Heart right ventricle (tissue), 16 donors: ENCODE data around the gene AP2B1. TPM values are rescaled to one million over a fixed set of nuclear protein-coding genes. Genes with fewer than 3 reads are reported as not detected.

Source experiments
- ATAC-seq, 8 donors: fragments of 200-7000 bp; cut with Tn5 transposase; one replicate each; pipeline ENCODE4 v1.9.1; 2020; ENCODE audit warnings: mild to moderate bottlenecking in 8 of 8, moderate library complexity in 8 of 8, moderate number of reproducible peaks in 1 of 8
- DNase-seq, 2 donors: peaks; one replicate each; pipeline ENCODE4 v3.0.0-alpha.2; 2020
- H3K27ac ChIP-seq, 10 donors: fragments of 200-600 bp; sonication (generic) in 2 of 10; one replicate each; pipeline versions ENCODE4 v1.5.0 to v1.8.0; 2020 to 2022; ENCODE audit warnings: mild to moderate bottlenecking in 3 of 10
- H3K27me3 ChIP-seq, 7 donors: fragments of 200-600 bp; one replicate each; pipeline ENCODE4 v1.8.0; 2021 to 2022; ENCODE audit warnings: mild to moderate bottlenecking in 2 of 7
- H3K36me3 ChIP-seq, 9 donors: fragments of 200-600 bp; sonication (generic) in 1 of 9; one replicate each; pipeline versions ENCODE4 v1.5.0 to v1.8.0; 2020 to 2022; ENCODE audit warnings: mild to moderate bottlenecking in 2 of 9
- H3K4me1 ChIP-seq, 9 donors: fragments of 200-600 bp; sonication (generic) in 1 of 9; one replicate each; pipeline versions ENCODE4 v1.5.0 to v1.8.0; 2020 to 2022; ENCODE audit warnings: mild to moderate bottlenecking in 4 of 9
- H3K4me3 ChIP-seq, 10 donors: fragments of 200-600 bp; sonication (generic) in 2 of 10; one replicate each; pipeline versions ENCODE4 v1.5.0 to v1.8.0; 2020 to 2022; ENCODE audit warnings: mild to moderate bottlenecking in 7 of 10, moderate library complexity in 2 of 10
- H3K9me3 ChIP-seq, 11 donors: fragments of 200-600 bp in 10 of 11; sonication (generic) in 2 of 11; one replicate each; pipeline versions ENCODE4 v1.5.0 to v1.8.0; 2013 to 2022; ENCODE audit warnings: mild to moderate bottlenecking in 2 of 11, control low read depth in 1 of 11, moderate library complexity in 1 of 11
- CTCF ChIP-seq, 9 donors: fragments of 200-600 bp; sonication (generic) in 2 of 9; IDR thresholded peaks; one replicate each; pipeline versions ENCODE4 v1.5.0 to v1.8.0; 2021 to 2022; ENCODE audit warnings: antibody characterized with exemption in 9 of 9, mild to moderate bottlenecking in 5 of 9, moderate library complexity in 1 of 9
- WGBS, 2 donors: extraction: QIAGEN DNeasy Blood & Tissue Kit; methylation state at CpG; one replicate each; pipeline ENCODE4 v1.1.7; 2013; ENCODE audit warnings: inconsistent platforms in 1 of 2; 5-methylcytosine and 5-hydroxymethylcytosine counted together
- intact Hi-C, 10 donors: fragments of 100-400 bp; cut with DNase I; formaldehyde crosslinking; loops; one replicate each; pipeline versions ENCODE4 v1.11.1 to v1.14.2; 2022
- polyA plus RNA-seq, 2 donors: library from polyadenylated mRNA; stranded (reverse); fragments of 200-250 nt; gene quantifications; one replicate each; pipeline ENCODE4 v1.2.3, GENCODE V29; 2013
- total RNA-seq, 10 donors: library from RNA; stranded (reverse); fragmentation: NEBNext Ultra II Directional in 3 of 10; extraction: Animal tissue kit (Norgen Biotek cat#: 25700) in 3 of 10; gene quantifications; one replicate each; pipeline versions ENCODE4 v1.2.1 to v1.2.4, GENCODE V29; 2021 to 2023
- donor health status: Arrhythmogenic right ventricular cardiomyopathy.
- donor health status: ischemic (EF 13 %, LVEDD 7.1; RV severe dilation, severe dysfunction).
- donor health status: healthy with polysubstance abuse.
- donor health status: DM: no; HTN: yes; CAD: no.
- donor health status: DM: no; HTN: no; CAD: no.
- donor health status: ischemic (EF 25% LVEDD 6.9; RV normal size, moderate dysfunction).
- donor health status: ischemic (EF 25% LVEDD 5.7; RV mildly dilated, moderate dysfunction).
- donor health status: healthy.
- donor health status: DM: yes; HTN: yes; CAD: no.
- donor health status: Ischemic cardiomyopathy.
- donor health status: ischemic (EF 35%, LVEDD 5.7; RV mildly dilated, moderate dysfunction).
- donor health status: nonischemic (EF 11% LVEDD 7.7; RV severe dilation, severe dysfunction).
- donor health status: DM: yes; HTN: yes; CAD: no.
- donor health status: PGD.
- donor health status: ischemic (EF 29% LVEDD 5.4; RV normal size, mild dysfunction).
- donor health status: nonischemic (EF 23%, LVEDD 6.1; RV moderate dilation, normal function).

AP2B1 gene
- total and polyA plus RNA-seq, 12 donors: 20.0 to 173 (median 129) TPM

GRCh38 chr17:35641032-35641431, 53.9 kb downstream of the AP2B1 start:
- intact Hi-C loops: no loop called here
- DNase-seq (no peak), ATAC-seq (no peak)
- H3K9me3 ChIP-seq: no peaks in the 10 kb centered on the region
- no peaks in the 10 kb centered on the region for H3K27me3 ChIP-seq
- no peak overlapping the region for H3K4me3 ChIP-seq
- no peak overlapping the region for H3K27ac ChIP-seq
- TF ChIP-seq CTCF (IDR thresholded peaks at IDR 0.05): no peak
- no peaks in the 10 kb centered on the region for H3K4me1 ChIP-seq
- WGBS, 2 donors: 92 to 94% methylated on average over 4 of the region's 4 CpGs
- H3K36me3 ChIP-seq: peaks cover 0 to 100% (median 64%) of the 10 kb centered on the region in 9 donors

- Histone ChIP-seq H3K27me3 (no peaks in the 10 kb centered on the region), H3K4me1 (no peaks in the 10 kb centered on the region), H3K36me3 (peaks cover 0 to 98% (median 35%) of the 10 kb centered on the region in 9 donors), H3K9me3 (no peaks in the 10 kb centered on the region), H3K4me3 (no peak overlapping the region), H3K27ac (no peak overlapping the region)
- TF ChIP-seq CTCF (IDR thresholded peaks at IDR 0.05): no peak
- DNase-seq (no peak), ATAC-seq (no peak)
- intact Hi-C loops: no loop called here
- WGBS, 2 donors: 44 to 88% methylated on average over 2 of the region's 2 CpGs
Measured at GRCh38 chr17:35645923-35646322, 58.8 kb downstream of the AP2B1 start.

GRCh38 chr17:35651467-35651866, 64.3 kb downstream of the AP2B1 start:
- no peak overlapping the region for H3K4me3 ChIP-seq
- no peak for DNase-seq
- TF ChIP-seq CTCF (IDR thresholded peaks at IDR 0.05): no peak
- no peaks in the 10 kb centered on the region for H3K9me3 ChIP-seq
- ATAC-seq: no peak
- intact Hi-C loops: no loop called here
- no peaks in the 10 kb centered on the region for H3K27me3 ChIP-seq
- no peaks in the 10 kb centered on the region for H3K4me1 ChIP-seq
- H3K27ac ChIP-seq: no peak overlapping the region
- 100% methylated on average over 1 of the region's 1 CpG for whole genome bisulfite sequencing, 2 donors
- H3K36me3 ChIP-seq: peaks cover 0 to 60% (median 18%) of the 10 kb centered on the region in 9 donors

GRCh38 chr17:35653619-35654361, 66.7 kb downstream of the AP2B1 start:
- no peaks in the 10 kb centered on the region for H3K27me3 ChIP-seq
- no peaks in the 10 kb centered on the region for H3K9me3 ChIP-seq
- DNase-seq (no peak), ATAC-seq (no peak)
- H3K27ac ChIP-seq: no peak overlapping the region
- H3K4me1 ChIP-seq: no peaks in the 10 kb centered on the region
- no peak for TF ChIP-seq CTCF (IDR thresholded peaks at IDR 0.05)
- 83 to 86% methylated on average over 12 of the region's 12 CpGs for WGBS, 2 donors
- H3K36me3 ChIP-seq: peaks cover 0 to 69% (median 17%) of the 10 kb centered on the region in 9 donors
- intact Hi-C loops: no loop called here
- H3K4me3 ChIP-seq: no peak overlapping the region
